NCI-H1417 treated with DMSO at 0.1 percent for 48 hours (cell line): ENCODE data around the gene RTL10.

ENCODE experiments used
- DNase-seq: peaks from one replicate; lab custom pipeline; 2025; lab: John Stamatoyannopoulos, UW

Gene RTL10, protein sequence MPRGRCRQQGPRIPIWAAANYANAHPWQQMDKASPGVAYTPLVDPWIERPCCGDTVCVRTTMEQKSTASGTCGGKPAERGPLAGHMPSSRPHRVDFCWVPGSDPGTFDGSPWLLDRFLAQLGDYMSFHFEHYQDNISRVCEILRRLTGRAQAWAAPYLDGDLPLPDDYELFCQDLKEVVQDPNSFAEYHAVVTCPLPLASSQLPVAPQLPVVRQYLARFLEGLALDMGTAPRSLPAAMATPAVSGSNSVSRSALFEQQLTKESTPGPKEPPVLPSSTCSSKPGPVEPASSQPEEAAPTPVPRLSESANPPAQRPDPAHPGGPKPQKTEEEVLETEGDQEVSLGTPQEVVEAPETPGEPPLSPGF

DNA sequence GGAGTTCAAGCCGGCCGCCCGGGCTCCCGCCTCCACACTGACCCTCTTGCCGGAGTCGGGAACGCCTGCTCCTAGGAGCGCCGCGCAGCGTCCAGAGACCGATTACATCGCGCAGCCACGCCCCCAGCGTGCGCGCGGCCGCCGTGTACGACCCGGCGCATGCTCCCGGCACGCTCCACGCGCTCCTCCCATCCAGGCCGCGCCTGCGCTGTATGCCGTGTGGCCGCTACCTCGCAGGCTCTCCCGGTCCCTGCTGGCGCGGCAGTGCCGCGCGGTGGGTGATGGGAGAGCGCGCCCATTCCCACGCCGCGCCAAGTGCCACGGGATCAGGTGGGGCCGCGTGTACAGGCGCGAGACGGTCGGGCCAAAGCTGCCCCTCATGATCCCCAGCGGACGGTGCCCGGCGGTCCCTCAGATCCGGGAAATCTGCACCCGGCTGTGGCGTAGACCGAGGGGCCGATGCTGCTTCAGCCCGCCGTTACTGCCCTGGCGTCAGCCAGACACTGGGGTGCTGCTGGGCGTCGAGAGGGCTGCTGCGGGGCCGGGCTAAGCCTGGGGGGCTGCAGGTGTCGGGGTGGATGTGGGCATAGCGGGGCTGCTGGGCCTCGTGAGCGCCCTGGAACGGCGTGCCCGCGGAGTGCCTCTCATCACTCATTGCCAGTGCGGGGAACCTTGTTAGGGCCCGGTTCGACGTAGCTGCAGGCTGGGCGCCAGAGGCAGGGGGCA is at the start of gene RTL10, which contains the start of gene GNB1L:
TSS of gene RTL10 (minus strand) at position 97 of the 726 bp plus-strand sequence. CDS start 2,613 bp downstream, outside the sequence.
TSS of gene GNB1L (minus strand) at position 97 of the 726 bp plus-strand sequence. CDS start 33,519 bp downstream, outside the sequence.
- peak; percentile 54 for DNase-seq

DNA sequence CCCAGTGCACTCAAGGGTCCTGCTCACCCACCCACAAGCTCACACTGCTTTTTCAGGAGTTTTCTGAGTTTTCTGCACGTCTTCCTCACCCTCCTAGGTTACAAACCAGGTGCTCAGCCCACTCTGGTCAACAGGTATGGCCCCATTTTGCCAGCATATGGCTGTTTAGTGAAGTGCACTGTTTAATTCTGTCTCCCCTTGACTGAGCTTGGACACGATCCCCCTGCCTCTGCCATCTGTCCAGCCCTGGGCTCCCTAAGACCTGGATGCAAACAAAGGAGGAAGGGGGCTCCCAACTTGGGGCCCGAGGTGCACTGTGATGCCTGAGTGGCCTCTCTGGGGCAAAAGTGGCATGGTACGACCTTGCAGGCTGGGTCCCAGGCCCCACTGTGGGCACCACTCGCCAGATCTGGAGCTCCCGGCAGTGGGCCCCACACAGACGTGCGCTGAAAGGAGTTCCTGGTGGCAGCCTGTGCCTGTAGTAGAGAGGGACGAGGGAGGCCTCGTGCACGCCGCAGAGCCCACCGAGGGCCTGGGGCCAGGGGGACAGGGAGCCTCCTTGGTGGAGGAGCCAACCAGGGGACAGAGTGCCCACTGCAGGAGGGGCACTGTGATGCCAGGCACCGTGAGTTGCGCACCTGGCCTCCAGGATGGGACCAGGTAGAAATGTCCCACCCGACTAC is 49.6 kb upstream of the RTL10 start:
- no peak for DNase-seq

- no peak for DNase-seq
These were observed 48.8 kb upstream of the RTL10 start for GRCh38 chr22:19903513-19903912.

DNA sequence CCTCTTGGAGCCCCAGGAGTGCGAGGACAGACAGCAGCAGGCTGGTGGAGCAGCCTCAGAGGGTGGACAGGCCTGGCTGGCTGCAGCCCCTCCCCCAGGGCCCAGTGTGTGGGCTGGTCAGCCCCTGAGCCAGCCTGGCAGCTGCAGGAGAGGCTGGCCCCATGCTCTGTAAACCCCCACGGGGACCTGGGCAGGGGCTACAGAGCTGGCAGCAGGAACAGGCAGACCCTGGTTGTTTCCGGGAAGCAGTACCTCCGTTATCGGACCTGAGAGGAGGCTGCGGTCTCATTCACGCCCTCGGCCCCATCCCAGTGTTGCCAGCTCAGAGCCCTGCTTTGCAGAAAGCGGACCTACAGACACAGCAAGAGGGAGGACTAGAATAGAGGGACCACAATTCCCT is 48.4 kb upstream of the RTL10 start:
- no peak for DNase-seq

GRCh38 chr22:19902245-19902715 is 47.6 kb upstream of the RTL10 start:
- DNase-seq, result peak; percentile 27

DNA sequence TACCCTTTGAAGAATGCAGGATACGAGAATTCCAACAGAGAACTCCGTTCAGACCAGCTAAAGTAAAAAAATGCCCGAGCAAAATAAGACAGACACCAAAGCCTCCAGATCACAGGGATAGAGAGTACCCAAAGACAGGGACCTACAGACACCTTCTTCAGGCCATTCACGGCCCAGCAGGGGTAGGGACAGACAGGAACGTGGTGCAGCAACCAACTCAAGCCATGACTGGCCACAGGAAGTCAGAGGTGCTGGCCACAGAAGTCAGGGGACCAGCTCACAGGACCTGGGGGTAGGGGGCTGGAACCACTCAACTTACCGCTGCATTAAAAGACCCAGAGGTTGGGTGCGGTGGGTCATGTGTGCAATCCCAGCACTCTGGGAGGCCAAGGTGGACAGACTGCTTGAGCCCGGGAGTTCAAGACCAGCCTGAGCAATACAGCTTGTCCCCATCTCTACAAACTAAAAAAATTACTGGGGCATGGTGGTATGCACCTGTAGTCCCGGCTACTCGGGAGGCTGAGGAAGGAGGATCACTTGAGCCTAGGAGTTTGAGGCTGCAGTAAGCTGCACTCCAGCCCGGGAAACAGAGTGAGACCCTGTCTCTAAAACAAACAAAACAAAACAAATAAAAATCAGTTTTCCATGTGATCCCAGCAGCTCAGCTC is 47.0 kb upstream of the RTL10 start:
- no peak for DNase-seq

GRCh38 chr22:19900707-19901436 is 46.2 kb upstream of the RTL10 start:
- no peak for DNase-seq

DNA sequence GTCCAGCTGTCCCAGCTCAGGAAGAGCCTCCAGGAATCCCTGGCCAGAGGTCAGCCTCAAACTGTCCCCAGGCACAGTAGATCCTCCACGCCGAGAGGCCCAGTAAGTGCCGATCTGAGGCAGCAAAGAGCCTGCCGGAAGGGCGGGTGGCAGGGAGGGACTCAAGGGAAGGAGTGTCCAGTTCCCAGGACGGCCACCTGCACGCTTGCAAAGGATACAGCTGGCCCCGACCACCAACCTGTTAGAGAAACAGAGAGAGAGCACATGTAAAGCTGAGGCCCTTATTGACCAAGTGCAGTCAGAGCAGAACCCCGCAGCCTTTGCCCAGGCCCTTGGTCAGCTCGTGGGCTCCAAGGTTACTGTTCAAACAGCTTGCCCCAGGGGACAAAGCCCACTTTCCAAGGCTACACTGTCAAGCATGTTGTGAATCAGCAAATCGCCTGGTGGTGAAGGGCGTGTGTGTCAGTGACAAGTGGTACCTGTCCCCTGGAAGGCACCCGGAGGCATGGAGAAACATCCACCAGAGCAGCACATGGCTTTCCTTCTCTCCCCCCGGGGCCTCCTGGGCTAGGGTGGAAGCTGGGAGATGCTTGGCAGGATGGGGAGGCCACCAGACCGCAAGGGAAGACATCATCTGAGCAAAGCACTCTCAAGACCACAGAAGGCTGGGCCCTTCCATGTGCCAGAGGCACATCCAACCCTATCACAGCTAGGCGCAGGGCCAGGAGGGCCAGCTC is 44.3 kb upstream of the RTL10 start:
- no peak for DNase-seq

- DNase-seq, result no peak
These were observed 43.5 kb upstream of the RTL10 start for GRCh38 chr22:19898145-19898544.

- DNase-seq, result no peak
These were observed 43.1 kb upstream of the RTL10 start for GRCh38 chr22:19897726-19898125.

- DNase-seq, result no peak
These were observed 42.1 kb upstream of the RTL10 start for GRCh38 chr22:19896665-19897355.

- no peak for DNase-seq
These were observed 40.6 kb upstream of the RTL10 start for GRCh38 chr22:19895160-19895849.

GRCh38 chr22:19893363-19893762 is 38.7 kb upstream of the RTL10 start:
- DNase-seq, result no peak

DNA sequence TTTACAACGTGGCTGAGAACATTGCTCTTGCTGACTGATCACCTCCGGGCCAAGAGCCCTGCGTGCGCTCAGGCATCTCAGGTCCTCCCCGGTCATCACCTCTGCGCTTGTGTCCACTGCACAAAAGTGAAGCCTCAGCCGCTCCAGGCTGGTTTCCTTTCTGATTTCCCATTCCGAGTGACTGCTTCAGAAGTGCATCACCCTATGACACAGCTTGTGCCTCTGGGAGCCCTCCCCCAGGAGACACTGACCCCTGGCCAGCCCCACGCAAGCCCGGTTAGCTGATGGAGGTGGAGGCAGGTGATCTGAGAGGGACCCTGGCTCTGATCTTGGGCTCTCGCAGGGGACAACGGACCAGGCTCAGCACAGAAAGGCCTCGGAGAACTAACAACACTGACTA is 38.3 kb upstream of the RTL10 start:
- no peak for DNase-seq

GRCh38 chr22:19892257-19892879 is 37.7 kb upstream of the RTL10 start:
- peak; percentile 10 for DNase-seq

- peak; percentile 83 for DNase-seq
These were observed 36.9 kb upstream of the RTL10 start for GRCh38 chr22:19891317-19892256.

DNA sequence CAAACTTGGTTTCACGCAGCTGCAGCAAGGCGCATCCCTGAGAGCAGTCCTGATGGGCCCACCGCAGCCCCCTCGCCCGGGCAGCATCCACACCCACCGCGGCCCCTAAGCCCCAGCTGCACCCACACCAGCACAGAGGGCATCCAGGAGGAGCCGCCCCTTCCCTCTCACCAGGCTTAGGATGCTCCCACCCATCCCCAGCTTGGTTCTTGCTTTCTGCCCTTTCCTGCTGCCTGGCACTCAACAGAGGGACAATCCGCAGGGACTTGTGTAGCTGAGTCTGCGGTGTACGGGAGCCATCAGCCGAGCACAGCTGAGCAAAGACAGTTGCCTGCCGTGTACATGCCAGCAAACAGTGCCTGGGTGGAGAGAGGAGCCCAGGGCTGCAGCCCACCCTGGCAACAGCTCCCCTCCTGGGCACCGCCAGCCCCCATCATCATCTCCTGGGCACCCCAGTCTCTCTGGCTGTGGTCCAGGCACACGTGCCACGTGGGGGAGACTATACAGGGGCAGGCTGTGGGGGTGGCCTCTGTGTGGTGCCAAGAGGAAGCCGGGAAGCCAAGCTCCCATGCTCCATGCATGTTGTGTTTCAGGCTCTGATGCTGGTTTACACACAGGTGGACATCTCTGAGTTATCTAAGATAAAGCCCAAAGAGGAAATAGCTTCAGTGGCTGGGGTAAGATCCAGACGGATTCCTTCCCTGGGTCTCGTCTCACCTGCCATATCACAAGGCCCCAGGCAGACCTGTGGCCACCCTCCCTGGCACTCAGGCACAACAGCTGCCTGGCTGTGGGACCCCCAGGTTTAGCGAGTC is 36.0 kb upstream of the RTL10 start:
- no peak for DNase-seq
